Ishikawa (cell line): ENCODE measurements around the gene PCP4.

Experiments
- CEBPB ChIP-seq: IDR thresholded peaks from 2 replicates; pipeline ENCODE4 v1.6.1; 2012
- CREB1 ChIP-seq: IDR thresholded peaks from 2 replicates; pipeline ENCODE4 v1.6.1; 2012; ENCODE audit warnings: low read depth
- EGR1 ChIP-seq: IDR thresholded peaks from 2 replicates; pipeline ENCODE4 v1.6.1; 2012
- EP300 ChIP-seq: IDR thresholded peaks from 2 replicates; pipeline ENCODE4 v1.6.1; 2012; ENCODE audit warnings: borderline replicate concordance
- FOXM1 ChIP-seq: IDR thresholded peaks from 2 replicates; pipeline ENCODE4 v1.6.1; 2012; ENCODE audit warnings: low read depth, borderline replicate concordance
- NFIC ChIP-seq: IDR thresholded peaks from 2 replicates; pipeline ENCODE4 v1.6.1; 2012
- RAD21 ChIP-seq: IDR thresholded peaks from 2 replicates; pipeline ENCODE4 v1.6.1; 2012; ENCODE audit warnings: low read depth
- TAF1 ChIP-seq: IDR thresholded peaks from 2 replicates; pipeline ENCODE4 v1.6.1; 2012; ENCODE audit warnings: low read depth, mild to moderate bottlenecking
- TCF12 ChIP-seq: IDR thresholded peaks from 2 replicates; pipeline ENCODE4 v1.6.1; 2012; ENCODE audit warnings: low read depth
- TEAD4 ChIP-seq: IDR thresholded peaks from 2 replicates; pipeline ENCODE4 v1.6.1; 2012
- YY1 ChIP-seq: IDR thresholded peaks from 2 replicates; pipeline ENCODE4 v1.6.1; 2012; ENCODE audit warnings: low read depth
- ZBTB7A ChIP-seq: IDR thresholded peaks from 2 replicates; pipeline ENCODE4 v1.6.1; 2012; ENCODE audit warnings: low read depth
- TF ChIP-seq, protein P1 (sequence below): IDR thresholded peaks from 2 replicates; pipeline ENCODE4 v1.6.1; 2012; ENCODE audit warnings: low read depth, mild to moderate bottlenecking
- TF ChIP-seq, protein P2 (sequence below): IDR thresholded peaks from 2 replicates; pipeline ENCODE4 v1.6.1; 2012
- TF ChIP-seq, protein P3 (sequence below): IDR thresholded peaks from 2 replicates; pipeline ENCODE4 v1.6.1; 2012

The PCP4 gene

DNA sequence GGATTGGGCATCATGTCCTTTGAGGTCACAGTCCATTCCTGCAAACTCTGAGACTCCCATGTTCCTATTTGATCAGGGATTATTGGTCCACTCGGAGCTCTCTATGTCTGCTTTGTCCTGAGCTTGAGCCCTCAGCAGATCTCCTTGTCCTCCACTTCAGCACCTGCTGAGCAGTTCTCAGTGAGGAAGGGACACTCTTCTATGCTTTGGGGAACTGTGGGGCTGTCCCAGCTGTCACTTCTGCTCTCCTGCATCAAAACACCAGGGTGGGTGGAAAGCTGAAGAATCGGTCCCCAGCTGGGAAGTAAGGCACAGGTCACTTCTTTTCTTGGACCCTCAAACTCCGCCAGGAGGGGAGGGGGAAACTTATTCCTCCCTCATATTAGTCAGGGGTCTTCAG lies 99.5 kb downstream of the PCP4 start:
- TF ChIP-seq YY1 (no peak), TAF1 (no peak)

DNA sequence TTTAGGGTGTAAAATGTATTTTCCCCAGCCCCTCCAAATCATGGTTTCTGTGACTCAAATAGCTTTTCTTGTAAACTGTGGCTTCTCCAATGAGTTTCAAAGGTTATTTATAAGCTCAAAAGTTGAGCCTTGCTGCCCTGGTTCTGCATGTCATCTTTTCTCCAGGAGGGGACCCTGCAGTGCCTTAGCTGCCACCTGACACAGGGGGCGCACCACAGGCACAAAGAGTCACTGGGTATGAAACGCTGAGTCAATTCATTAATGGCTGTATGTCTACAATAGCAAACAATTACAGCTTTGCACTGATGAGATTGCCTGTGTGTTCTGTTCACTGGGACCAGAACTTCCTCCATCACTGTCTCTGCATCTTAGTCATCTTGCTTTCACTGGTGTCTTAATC lies 100.8 kb downstream of the PCP4 start:
- TF ChIP-seq ZBTB7A (no peak), FOXM1 (no peak), TEAD4 (no peak), CREB1 (no peak), CEBPB (no peak), YY1 (no peak), RAD21 (no peak), EGR1 (no peak)

DNA sequence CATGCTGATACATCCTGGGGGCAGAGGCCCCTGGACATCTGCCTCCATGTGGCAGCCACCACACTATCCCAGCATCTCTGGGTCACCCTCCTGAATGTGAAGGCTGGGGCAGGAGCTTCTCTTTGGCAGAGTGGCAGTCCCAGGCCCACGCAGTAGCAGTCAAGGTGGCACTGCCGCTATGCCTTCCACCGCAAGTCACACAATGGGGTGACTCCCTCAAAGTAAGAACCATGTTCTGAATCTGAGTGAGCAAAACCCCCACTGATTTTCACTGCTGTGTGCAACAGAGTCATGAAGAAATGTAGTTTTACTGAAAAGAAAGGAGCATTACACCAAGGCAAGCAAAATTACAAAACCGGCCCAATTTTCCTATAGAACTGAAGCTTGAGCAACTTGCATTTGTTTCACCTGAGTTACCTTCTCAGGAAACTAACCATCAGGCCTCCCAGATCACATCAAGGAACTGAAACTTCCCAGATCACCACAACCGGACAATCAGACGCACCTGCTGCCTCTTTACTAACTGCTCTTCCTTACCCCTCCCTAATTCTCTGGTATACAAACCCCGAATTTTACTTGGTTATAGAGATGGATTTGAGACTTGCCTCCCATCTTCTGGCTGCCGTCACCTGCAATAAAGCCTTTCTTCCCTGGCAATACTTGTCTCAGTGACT lies 102.6 kb downstream of the PCP4 start:
- TF ChIP-seq, protein P1, sequence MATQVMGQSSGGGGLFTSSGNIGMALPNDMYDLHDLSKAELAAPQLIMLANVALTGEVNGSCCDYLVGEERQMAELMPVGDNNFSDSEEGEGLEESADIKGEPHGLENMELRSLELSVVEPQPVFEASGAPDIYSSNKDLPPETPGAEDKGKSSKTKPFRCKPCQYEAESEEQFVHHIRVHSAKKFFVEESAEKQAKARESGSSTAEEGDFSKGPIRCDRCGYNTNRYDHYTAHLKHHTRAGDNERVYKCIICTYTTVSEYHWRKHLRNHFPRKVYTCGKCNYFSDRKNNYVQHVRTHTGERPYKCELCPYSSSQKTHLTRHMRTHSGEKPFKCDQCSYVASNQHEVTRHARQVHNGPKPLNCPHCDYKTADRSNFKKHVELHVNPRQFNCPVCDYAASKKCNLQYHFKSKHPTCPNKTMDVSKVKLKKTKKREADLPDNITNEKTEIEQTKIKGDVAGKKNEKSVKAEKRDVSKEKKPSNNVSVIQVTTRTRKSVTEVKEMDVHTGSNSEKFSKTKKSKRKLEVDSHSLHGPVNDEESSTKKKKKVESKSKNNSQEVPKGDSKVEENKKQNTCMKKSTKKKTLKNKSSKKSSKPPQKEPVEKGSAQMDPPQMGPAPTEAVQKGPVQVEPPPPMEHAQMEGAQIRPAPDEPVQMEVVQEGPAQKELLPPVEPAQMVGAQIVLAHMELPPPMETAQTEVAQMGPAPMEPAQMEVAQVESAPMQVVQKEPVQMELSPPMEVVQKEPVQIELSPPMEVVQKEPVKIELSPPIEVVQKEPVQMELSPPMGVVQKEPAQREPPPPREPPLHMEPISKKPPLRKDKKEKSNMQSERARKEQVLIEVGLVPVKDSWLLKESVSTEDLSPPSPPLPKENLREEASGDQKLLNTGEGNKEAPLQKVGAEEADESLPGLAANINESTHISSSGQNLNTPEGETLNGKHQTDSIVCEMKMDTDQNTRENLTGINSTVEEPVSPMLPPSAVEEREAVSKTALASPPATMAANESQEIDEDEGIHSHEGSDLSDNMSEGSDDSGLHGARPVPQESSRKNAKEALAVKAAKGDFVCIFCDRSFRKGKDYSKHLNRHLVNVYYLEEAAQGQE = no peak
- TF ChIP-seq YY1 (no peak), CREB1 (no peak), CEBPB (no peak), TEAD4 (no peak), TCF12 (no peak), FOXM1 (no peak)
- TF ChIP-seq, protein P2, sequence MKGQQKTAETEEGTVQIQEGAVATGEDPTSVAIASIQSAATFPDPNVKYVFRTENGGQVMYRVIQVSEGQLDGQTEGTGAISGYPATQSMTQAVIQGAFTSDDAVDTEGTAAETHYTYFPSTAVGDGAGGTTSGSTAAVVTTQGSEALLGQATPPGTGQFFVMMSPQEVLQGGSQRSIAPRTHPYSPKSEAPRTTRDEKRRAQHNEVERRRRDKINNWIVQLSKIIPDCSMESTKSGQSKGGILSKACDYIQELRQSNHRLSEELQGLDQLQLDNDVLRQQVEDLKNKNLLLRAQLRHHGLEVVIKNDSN = no peak

DNA sequence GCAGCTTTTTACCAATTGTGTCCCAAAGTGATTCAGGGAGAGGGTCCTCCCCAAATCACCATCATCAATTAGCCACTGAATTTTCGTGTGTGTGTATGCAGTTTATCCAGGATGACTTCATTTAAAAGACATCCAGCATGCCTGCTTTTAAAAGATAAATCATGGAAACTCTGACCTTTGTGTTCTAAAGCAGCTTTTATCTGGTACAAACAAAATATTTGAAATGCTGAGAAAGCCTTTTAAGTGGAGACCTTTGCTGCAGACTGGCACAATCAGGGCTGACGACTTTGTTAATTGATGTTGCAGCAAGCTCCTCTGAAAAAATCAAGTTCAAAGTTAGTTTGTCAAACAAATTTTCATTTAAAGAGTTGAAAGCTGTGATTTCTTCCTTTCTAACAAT lies 104.7 kb downstream of the PCP4 start:
- no peak for TF ChIP-seq EP300
- no peak for TF ChIP-seq TEAD4
- no peak for TF ChIP-seq TCF12
- TF ChIP-seq CREB1 = no peak
- TF ChIP-seq, protein P3, sequence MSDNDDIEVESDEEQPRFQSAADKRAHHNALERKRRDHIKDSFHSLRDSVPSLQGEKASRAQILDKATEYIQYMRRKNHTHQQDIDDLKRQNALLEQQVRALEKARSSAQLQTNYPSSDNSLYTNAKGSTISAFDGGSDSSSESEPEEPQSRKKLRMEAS = no peak
- no peak for TF ChIP-seq YY1
- TF ChIP-seq RAD21 = no peak

DNA sequence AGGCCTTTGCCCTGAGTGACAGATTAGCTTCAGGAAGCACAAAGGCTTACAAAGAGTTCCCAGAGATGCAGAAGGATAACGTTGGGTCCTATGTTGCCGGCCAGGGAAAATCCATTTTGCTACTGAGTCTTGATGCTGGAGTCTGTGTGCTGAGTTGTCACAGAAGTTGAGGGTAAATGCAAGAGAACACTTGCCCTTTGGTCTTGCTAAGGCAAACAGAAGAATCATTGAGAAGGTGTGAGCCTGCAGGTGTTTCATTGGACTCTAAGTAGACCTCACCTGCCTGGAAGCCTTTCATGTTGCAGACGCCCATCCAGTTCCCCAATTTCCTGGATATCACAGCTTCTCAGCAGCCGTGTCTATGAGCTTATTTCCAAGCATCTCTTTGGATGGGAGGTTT lies 105.2 kb downstream of the PCP4 start:
- TF ChIP-seq FOXM1 (no peak), TEAD4 (no peak), TAF1 (no peak), RAD21 (no peak), ZBTB7A (no peak), YY1 (no peak), CEBPB (no peak), EP300 (no peak), CREB1 (no peak), NFIC (no peak), TCF12 (no peak), EGR1 (no peak)
- TF ChIP-seq, protein P3 = no peak
- TF ChIP-seq, protein P1 = no peak
- TF ChIP-seq, protein P2 = no peak

DNA sequence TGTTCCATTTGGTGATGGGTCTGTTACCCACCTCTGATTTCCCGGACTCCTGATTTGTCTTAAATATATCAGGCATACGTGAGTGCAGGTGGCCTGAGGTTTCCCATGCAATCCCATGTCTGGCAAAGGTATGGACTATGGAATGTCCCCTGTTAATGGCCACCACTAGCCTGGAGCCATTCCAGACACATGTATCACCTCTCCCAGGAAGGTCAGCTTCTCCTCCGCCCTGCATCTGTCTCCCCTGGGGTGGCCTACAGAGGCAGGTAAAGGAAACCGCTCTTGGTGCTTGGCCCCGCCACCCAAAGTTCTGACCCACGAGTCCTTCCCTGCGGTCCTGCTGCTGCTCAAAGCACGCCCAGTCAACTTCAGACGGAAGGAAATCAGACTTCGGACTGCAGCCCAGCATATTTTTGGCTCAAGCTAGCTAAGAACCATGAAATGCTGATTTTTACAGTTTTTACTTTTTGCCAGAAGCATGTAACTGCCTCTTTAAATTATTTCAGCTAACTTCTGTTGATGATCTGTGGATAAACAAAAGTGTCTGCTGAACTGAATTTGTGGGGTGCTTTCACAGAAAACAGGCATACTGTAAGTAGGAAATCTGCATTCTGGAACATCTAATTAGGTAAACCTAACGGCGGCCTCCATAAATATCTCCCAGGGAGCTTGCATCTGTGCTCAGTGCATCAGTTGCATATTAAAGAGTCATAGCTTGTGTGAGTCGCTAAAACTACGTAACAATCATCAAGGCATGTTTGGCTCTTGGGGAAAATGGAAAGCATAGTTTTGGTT lies 105.9 kb downstream of the PCP4 start:
- TF ChIP-seq, protein P1 = no peak
- TF ChIP-seq, protein P3 = no peak
- no peak for TF ChIP-seq EP300
- no peak for TF ChIP-seq YY1
- no peak for TF ChIP-seq NFIC
- no peak for TF ChIP-seq RAD21
